Hepatocyte (in vitro differentiated cells): ENCODE results near the gene GTPBP4. TPM values are rescaled to one million over a fixed set of nuclear protein-coding genes. Genes with fewer than 3 reads are reported as not detected.

Experiments used
- DNase-seq: peaks from one replicate; pipeline ENCODE4 v3.0.0-alpha.2; 2016; ENCODE audit warnings: low spot score
- H2AFZ ChIP-seq: fragments of 200-600 bp; sonication (generic); 2 replicates; pipeline ENCODE4 v1.6.0; 2016; ENCODE audit warnings: antibody characterized with exemption, mild to moderate bottlenecking
- H3K27ac ChIP-seq: fragments of 200-600 bp; sonication (generic); 2 replicates; pipeline ENCODE4 v1.5.1; 2016; ENCODE audit warnings: mild to moderate bottlenecking
- H3K27me3 ChIP-seq: fragments of 200-600 bp; sonication (generic); 2 replicates; pipeline ENCODE4 v1.6.1; 2016
- H3K36me3 ChIP-seq: fragments of 200-600 bp; sonication (generic); replicated peaks from 2 replicates; pipeline ENCODE4 v1.5.1; 2016; ENCODE audit warnings: low read depth; ENCODE audit not compliant: insufficient read depth
- H3K4me1 ChIP-seq: fragments of 200-600 bp; sonication (generic); 2 replicates; pipeline ENCODE4 v1.5.1; 2016; ENCODE audit warnings: mild to moderate bottlenecking, moderate library complexity; ENCODE audit not compliant: insufficient read depth
- H3K4me2 ChIP-seq: fragments of 200-600 bp; sonication (generic); 2 replicates; pipeline ENCODE4 v1.6.0; 2016
- H3K4me3 ChIP-seq: fragments of 200-600 bp; sonication (generic); 2 replicates; pipeline ENCODE4 v1.5.1; 2016; ENCODE audit warnings: mild to moderate bottlenecking
- H3K79me2 ChIP-seq: fragments of 200-600 bp; sonication (generic); 2 replicates; pipeline ENCODE4 v1.6.0; 2017; ENCODE audit warnings: mild to moderate bottlenecking
- H3K9me2 ChIP-seq: fragments of 200-600 bp; sonication (generic); replicated peaks from 2 replicates; pipeline ENCODE4 v1.6.0; 2017; ENCODE audit warnings: mild to moderate bottlenecking; ENCODE audit not compliant: insufficient read depth
- H3K9me3 ChIP-seq: fragments of 200-600 bp; sonication (generic); 2 replicates; pipeline ENCODE4 v1.5.1; 2016; ENCODE audit warnings: low read depth, mild to moderate bottlenecking
- H4K20me1 ChIP-seq: fragments of 200-600 bp; sonication (generic); 2 replicates; pipeline ENCODE4 v1.6.0; 2016; ENCODE audit warnings: mild to moderate bottlenecking; ENCODE audit not compliant: insufficient read depth, poor library complexity, severe bottlenecking
- CTCF ChIP-seq: fragments of 200-600 bp; sonication (generic); IDR thresholded peaks from 2 replicates; pipeline ENCODE4 v1.5.1; 2016; ENCODE audit warnings: antibody characterized with exemption, mild to moderate bottlenecking; ENCODE audit not compliant: poor library complexity
- EZH2 ChIP-seq: fragments of 200-600 bp; sonication (generic); IDR thresholded peaks from 2 replicates; pipeline ENCODE4 v1.6.1; 2016; ENCODE audit warnings: antibody characterized with exemption, mild to moderate bottlenecking, borderline replicate concordance
- EZH2phosphoT487 ChIP-seq: fragments of 200-600 bp; sonication (generic); IDR thresholded peaks from one replicate; pipeline ENCODE4 v1.6.1; 2018; ENCODE audit warnings: antibody characterized with exemption, mild to moderate bottlenecking, low read depth, moderate library complexity; ENCODE audit not compliant: unreplicated experiment, severe bottlenecking
- WGBS: methylation state at CpG from one replicate; pipeline ENCODE4 v1.1.6; 2016; ENCODE audit warnings: low lambda C conversion rate; ENCODE audit errors: missing lambda C conversion rate; 5-methylcytosine and 5-hydroxymethylcytosine counted together
- polyA plus RNA-seq: library from polyadenylated mRNA; unstranded; fragments of >200 nt; fragmentation: Nextera tagmentation; extraction: Ambion mirVana; gene quantifications from 2 replicates; pipeline ENCODE4 v1.2.1, GENCODE V29; 2016
- total RNA-seq: library from RNA; depleted of rRNA; stranded (reverse); fragments of >200 nt; gene quantifications from 2 replicates; pipeline ENCODE4 v1.2.3, GENCODE V29; 2014

Gene GTPBP4
- total and polyA plus RNA-seq, 2 experiments from 2014 or later, result 34.2 to 55.5 TPM

GRCh38 chr10:1040133-1040532, 51.9 kb downstream of the GTPBP4 start:
- H3K27me3 ChIP-seq, result no peaks in the 10 kb centered on the region
- 78% methylated on average over 3 of the region's 3 CpGs for WGBS
- no peak for TF ChIP-seq EZH2phosphoT487
- TF ChIP-seq EZH2, result no peak
- no peak for TF ChIP-seq CTCF
- H3K27ac ChIP-seq, result no peak overlapping the region
- H3K9me2 ChIP-seq, result no peaks in the 10 kb centered on the region
- peaks cover 36% of the 10 kb centered on the region for H3K79me2 ChIP-seq
- H4K20me1 ChIP-seq, result peaks cover 31% of the 10 kb centered on the region
- H2AFZ ChIP-seq, result no peak overlapping the region
- H3K9me3 ChIP-seq, result no peaks in the 10 kb centered on the region
- DNase-seq, result no peak
- peaks cover 3% of the 10 kb centered on the region for H3K36me3 ChIP-seq
- H3K4me3 ChIP-seq, result no peak overlapping the region
- peaks cover 8% of the 10 kb centered on the region for H3K4me1 ChIP-seq
- no peak overlapping the region for H3K4me2 ChIP-seq

GRCh38 chr10:1041514-1041913, 53.3 kb downstream of the GTPBP4 start:
- Histone ChIP-seq H4K20me1 (peaks cover 43% of the 10 kb centered on the region), H3K9me3 (no peaks in the 10 kb centered on the region), H3K9me2 (no peaks in the 10 kb centered on the region)

GRCh38 chr10:1043532-1043995, 55.3 kb downstream of the GTPBP4 start:
- Histone ChIP-seq H3K9me2 (no peaks in the 10 kb centered on the region), H3K79me2 (peaks cover 59% of the 10 kb centered on the region), H4K20me1 (peaks cover 52% of the 10 kb centered on the region), H3K4me2 (peak overlapping the region; percentile 62), H3K4me3 (no peak overlapping the region), H3K27ac (peak overlapping the region; percentile 14), H3K9me3 (no peaks in the 10 kb centered on the region), H2AFZ (no peak overlapping the region), H3K36me3 (peaks cover 3% of the 10 kb centered on the region), H3K27me3 (no peaks in the 10 kb centered on the region), H3K4me1 (peaks cover 8% of the 10 kb centered on the region)
- no peak for DNase-seq
- TF ChIP-seq CTCF, result no peak
- no peak for TF ChIP-seq EZH2phosphoT487
- TF ChIP-seq EZH2, result no peak
- 92% methylated on average over 12 of the region's 12 CpGs for WGBS

More at GRCh38 chr10:1041514-1041913, 53.3 kb downstream of the GTPBP4 start:
- H3K4me1 ChIP-seq, result peaks cover 8% of the 10 kb centered on the region
- DNase-seq, result no peak
- H3K36me3 ChIP-seq, result peaks cover 3% of the 10 kb centered on the region
- peaks cover 48% of the 10 kb centered on the region for H3K79me2 ChIP-seq
- WGBS, result 99% methylated on average over 9 of the region's 9 CpGs
- no peak overlapping the region for H3K27ac ChIP-seq
- no peak overlapping the region for H3K4me3 ChIP-seq
- H3K4me2 ChIP-seq, result no peak overlapping the region
- no peak for TF ChIP-seq CTCF
- no peak for TF ChIP-seq EZH2
- no peak for TF ChIP-seq EZH2phosphoT487
- no peak overlapping the region for H2AFZ ChIP-seq
- no peaks in the 10 kb centered on the region for H3K27me3 ChIP-seq
